IPS DF 19.7 (cell line): ENCODE measurements around the gene PAF1.
"Not testable (repeated sequence)": the region's sequence is repeated elsewhere in the genome, so short reads cannot be mapped to it uniquely, and the experiment has no call there.

ENCODE experiments used
- DNase-seq: peaks from one replicate; pipeline ENCODE4 v3.0.0-alpha.2; 2013; ENCODE audit warnings: low read depth, low spot score

PAF1 gene

DNA sequence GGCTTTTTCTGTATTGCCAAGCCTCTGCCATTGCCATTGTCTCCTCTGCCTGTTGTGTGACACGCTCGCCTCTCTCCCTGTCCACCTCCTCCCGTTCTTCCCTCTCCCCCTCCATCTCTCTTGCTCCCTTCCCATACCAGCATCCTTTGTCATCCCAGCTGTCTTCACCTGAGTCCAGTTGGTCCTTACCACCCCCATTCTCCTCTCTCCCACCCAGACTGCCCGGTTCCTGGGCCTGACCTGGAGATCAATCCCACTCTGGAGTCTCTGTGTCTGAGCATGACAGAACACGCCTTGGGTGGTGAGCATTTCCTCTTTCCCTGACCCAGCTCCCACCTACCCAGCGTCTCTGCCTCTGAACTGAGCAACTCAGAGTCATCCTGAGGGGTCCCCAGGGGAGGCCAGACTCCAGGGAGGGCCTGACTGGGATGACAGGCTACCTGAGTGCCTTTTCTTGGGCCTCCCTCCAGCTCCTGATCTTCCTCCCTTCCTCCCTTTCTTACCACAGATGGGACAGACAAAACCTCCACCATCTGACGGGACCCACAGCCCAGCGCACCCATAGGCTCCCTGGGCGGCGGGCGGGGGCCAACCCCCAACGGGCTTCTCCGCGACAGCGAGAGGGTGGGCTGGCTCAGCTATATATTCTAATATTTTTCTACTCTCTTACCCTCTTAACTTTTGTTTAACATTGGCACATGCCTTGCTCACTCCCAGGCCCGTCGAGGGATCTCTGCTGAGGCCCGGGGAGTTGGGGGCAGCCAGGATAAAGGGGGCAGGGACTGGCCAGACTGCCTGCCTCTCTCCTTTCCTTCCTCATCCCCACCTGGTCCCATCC, 7.7 kb downstream of the PAF1 start:
- DNase-seq = no peak

- DNase-seq = no peak
Observed at GRCh38 chr19:39381910-39382611, 8.8 kb downstream of the PAF1 start.

DNA sequence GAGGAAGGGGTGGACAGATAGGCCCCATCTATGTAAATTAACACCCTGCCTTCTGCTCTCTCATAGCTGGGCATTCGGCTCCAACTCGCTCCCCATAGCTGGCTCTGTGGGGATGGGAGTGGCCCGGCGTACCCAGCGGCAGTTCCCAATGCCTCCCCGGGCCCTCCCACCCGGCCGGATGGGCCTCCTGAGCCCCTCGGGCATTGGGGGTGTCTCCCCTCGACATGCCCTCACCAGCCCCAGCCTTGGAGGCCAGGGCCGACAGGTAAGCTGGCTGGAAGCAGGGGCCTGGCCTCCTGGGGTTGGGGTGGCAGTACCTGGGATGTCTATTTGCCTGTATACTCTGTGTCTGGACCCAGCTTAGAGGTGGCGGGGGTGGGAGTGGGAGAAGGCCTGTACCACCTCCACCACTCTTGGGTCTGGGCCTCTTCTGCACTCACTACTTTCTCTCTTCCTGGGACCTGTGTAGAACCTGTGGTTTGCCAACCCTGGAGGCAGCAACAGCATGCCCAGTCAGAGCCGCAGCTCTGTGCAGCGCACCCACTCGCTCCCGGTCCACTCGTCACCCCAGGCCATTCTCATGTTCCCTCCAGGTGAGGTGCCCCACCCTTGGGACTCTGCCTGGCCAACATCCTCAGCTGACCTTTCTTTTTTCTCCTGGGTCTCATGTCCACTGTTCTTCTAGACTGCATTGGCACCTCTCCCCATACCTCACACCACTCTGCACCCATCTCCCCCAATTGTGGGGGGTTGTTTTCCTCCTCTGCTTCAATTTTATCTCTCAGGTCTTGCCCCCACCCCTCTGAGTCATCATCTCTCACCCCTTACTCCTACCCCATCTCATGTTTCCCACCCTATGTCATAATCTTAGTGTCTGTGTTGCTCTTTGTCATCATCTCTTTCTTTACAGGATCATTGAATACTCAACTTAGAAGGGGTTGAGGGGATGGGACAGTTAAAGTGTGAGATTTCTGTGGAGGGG, 10.1 kb downstream of the PAF1 start:
- DNase-seq = no peak

DNA sequence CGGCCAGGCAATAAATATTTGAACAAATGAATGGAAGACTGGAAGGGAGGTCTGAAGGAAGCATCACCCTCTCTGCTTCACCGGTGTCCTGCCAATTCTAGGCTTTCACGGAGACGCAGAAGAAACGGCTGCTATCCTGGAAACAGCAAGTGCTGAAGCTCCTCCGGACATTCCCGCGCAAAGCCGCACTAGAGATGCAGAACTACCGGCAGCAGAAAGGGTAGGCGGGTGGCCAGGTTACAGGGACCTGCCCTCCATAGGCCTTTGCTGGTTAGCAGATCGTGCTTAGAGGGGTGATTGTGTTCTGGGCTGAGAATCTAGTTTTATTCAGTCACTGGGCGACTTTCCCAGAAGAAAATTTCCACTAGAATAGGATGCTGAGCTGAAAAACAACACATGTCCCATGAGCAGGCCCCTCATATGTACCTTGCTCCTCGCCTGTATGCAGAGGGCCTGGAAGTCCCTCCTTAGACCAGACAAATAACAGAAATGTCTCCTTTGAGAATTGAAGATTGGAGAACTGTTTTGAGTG, 11.0 kb downstream of the PAF1 start:
- DNase-seq = no peak

- not testable (repeated sequence) for DNase-seq
Observed at GRCh38 chr19:39379366-39379765, 11.5 kb downstream of the PAF1 start.

GRCh38 chr19:39377373-39378362, 13.2 kb downstream of the PAF1 start:
- no peak for DNase-seq

- no peak for DNase-seq
Observed at GRCh38 chr19:39375929-39376328, 15.0 kb downstream of the PAF1 start.

DNA sequence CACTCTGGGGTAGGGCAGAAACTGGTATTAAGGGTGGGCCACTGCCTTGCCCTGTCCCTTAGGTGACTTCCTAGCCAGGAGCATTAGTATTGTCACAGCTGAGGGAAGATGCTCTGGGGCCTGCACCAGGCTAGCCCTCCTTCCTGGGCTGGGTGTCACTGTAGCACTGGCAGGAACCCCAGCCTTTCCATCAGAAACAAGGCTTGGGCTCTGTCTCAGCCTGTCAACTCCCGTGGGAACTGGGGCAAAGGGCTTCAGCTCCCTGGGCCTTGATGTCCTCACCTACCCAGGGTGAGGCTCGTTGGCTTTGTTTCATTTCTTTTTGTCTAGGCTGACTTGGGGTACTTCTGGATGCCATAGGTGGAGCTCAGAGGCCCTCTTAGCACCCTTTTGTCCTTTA, 18.0 kb downstream of the PAF1 start:
- DNase-seq = no peak

GRCh38 chr19:39372047-39372802, 18.7 kb downstream of the PAF1 start:
- no peak for DNase-seq

GRCh38 chr19:39370735-39371134, 20.2 kb downstream of the PAF1 start:
- DNase-seq = no peak

DNA sequence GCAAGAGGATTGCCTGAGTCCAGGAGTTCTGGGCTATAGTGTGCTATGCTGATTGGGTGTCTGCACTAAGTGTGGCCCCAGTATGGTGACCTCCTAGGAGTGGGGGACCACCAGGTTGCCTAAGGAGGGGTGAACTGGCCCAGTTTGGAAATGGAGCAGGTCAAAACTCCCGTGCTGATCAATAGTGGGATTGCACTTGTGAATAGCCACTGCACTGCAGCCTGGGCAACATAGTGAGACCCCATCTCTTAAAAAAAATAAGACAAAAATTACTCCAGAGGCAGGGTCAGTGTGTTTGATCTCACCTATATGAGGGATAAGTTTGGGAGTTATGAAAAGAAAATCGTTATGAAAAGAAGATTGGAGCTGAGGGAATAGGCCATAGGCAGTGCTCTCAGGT, 21.7 kb downstream of the PAF1 start:
- no peak for DNase-seq

DNA sequence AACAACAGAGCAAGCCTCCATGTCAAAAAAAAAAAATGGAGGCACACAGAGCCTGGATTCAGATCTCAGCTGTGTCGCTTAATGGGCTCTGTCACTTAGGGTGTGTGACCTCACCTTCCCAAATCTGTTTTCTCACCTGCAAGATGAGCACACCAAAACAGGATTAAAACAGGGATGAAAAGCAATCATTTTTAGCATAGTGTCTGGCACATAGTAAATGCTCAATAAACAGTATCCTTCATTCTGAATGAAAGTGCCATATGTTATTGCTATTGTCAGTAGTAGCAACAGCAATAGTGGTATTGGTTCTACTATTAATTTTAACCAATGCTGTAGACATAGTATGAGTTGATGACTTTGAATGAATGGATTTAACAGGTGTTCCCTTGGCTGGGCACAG, 25.4 kb downstream of the PAF1 start:
- no peak for DNase-seq

- no peak for DNase-seq
Observed at GRCh38 chr19:39363901-39364457, 26.9 kb downstream of the PAF1 start.

GRCh38 chr19:39362682-39363657, 27.9 kb downstream of the PAF1 start:
- DNase-seq = no peak

DNA sequence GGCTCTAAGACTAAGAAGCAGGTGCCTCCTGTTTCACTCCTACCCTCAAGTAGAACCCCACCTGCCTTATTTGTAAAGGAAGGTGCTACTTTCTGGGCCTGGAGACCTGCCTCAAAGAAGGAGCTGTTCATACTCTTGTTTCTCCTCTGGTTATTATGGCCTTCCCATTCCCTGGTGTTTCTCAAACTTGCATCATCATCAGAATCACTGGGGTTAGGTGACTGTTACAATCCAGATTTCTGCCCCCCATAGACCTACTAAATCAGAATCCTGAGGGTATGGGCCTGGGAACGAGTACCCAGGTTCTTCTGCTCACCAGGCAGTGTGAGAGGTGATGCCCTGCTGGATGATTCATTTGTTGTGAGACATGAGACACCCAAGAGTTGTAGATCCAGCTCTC, 30.3 kb downstream of the PAF1 start:
- DNase-seq = no peak

DNA sequence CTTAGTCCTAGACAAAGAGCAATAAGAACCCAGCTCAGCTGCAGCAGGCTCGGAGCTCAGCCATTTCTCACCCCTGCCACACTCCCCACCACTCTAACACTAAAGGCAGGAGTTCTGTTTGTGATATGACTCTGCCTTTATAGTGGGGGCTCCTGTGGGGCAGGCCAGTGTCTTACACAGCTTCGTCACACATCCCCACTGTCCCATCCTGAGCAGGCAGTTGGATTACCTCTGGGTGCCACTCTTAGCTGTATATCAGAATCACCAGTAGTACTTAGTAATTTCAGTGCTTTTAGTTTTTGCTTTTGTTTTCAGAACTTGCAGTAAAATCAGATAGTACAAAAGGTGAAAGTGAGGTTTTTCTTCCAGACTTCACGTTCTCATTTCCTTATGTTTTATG, 31.9 kb downstream of the PAF1 start:
- DNase-seq = no peak

DNA sequence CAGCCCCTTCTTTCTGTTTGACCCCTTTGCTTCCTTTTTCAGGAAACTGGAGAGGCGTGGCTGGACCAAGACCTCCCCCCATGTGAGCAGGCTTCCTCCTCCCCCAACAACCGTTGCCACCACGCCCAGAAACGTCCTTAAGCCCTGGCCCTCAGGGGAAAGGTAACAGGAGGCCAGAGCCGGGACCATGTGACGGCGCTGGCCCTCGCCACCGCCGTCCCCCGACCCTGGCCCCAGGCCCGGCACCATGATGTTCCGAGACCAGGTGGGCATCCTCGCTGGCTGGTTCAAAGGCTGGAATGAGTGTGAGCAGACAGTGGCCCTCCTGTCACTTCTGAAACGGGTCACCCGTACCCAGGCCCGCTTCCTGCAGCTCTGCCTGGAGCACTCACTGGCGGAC, 34.3 kb downstream of the PAF1 start:
- no peak for DNase-seq

GRCh38 chr19:39356073-39356472, 34.8 kb downstream of the PAF1 start:
- no peak for DNase-seq
